GM19099 (cell line): ENCODE measurements around the gene PRSS8.

Experiments used
- POLR2A ChIP-seq: IDR thresholded peaks from 3 replicates; pipeline ENCODE4 v1.6.1; 2011; ENCODE audit warnings: low read depth; ENCODE audit not compliant: insufficient read length; ENCODE audit errors: extremely low read depth

Gene PRSS8

DNA sequence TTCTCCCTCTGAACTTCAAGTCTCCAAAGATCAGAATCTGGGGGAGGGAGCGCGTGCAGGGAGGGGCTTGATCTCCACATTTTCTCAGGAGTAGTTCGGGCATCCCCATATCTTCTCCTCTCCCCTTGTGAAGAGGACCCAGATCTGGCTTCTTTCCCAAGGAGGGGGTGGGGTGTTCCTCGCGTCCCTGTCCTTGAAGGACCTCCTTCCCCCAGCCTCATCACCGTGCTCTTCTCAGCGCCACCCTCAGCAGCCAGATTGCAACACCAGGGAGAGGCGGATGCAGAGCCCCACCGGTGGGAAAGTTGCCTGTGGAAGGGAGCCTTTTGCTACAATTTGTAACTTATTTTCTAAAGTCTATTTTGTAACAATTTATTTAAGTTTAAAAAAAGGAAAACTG lies 52.4 kb downstream of the PRSS8 start:
- no peak for TF ChIP-seq POLR2A

DNA sequence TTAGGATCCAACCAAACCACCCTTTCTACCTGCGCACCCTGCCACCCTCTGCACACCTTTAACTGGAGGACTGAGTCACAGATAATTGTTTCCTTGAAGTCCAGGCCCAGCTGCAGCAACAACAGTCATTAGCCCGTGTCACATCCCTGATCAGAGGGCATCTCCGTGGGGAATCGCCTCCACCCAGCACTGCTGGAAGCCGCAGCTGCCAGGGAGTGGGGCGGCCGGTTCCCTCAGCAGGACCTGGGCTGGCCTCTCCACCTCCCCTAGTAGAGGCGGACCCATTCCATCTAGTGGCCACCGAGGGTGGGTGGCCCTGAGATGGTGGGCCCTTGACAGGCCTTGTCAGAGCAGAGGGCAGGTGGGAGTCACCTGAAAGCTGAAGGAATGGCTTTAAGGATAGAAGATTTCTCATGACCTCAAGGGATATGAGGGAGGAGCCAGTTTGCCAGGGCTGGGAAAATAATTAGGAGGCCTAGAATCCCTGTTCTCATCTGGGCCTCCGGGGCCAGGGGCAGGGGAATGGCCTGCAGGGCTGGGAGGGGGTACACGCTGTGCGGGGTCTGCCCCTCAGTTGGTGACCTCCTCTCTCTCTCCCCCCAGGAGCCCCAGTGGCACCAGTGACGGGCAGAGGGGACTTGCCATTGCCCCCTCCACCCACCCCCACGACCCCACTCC lies 53.0 kb downstream of the PRSS8 start:
- no peak for TF ChIP-seq POLR2A
